CD4-positive, alpha-beta T cell treated with Interferon alpha-2 for 1 hour (primary cell): ENCODE results near the gene SLCO2B1.

Source experiments
- DNase-seq, 2 donors: peaks; one replicate each; pipeline ENCODE4 v3.0.0-alpha.2; 2020 to 2022

The SLCO2B1 gene

GRCh38 chr11:75145196-75145971 is 5.5 kb upstream of the SLCO2B1 start:
- no peak for DNase-seq

GRCh38 chr11:75145972-75146519 is 4.9 kb upstream of the SLCO2B1 start:
- no peak for DNase-seq

GRCh38 chr11:75146711-75147110 is 4.2 kb upstream of the SLCO2B1 start:
- DNase-seq, result no peak

- DNase-seq, result no peak
Measured at GRCh38 chr11:75147191-75147874, 3.6 kb upstream of the SLCO2B1 start.

DNA sequence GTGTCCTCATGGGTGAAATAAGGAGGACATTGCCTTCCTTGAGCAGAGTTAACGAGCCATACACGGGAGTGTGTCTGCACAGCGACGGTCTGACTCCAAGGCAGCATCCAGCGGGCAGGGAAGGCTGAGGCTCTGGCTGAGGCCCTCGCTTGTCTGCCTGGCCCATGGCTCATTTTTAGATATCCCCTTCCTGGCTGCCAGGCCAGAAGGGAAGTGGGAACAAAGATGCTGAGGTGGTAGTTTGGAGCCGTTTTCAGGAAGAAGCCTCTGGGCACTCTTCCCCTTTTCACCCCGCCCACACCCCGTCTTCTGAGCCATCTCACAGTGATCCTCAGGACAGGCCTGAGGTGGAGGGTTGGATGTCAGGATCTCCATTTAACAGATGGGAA is 3.0 kb upstream of the SLCO2B1 start:
- peak in 1 of 2 donors; percentile 38 for DNase-seq

DNA sequence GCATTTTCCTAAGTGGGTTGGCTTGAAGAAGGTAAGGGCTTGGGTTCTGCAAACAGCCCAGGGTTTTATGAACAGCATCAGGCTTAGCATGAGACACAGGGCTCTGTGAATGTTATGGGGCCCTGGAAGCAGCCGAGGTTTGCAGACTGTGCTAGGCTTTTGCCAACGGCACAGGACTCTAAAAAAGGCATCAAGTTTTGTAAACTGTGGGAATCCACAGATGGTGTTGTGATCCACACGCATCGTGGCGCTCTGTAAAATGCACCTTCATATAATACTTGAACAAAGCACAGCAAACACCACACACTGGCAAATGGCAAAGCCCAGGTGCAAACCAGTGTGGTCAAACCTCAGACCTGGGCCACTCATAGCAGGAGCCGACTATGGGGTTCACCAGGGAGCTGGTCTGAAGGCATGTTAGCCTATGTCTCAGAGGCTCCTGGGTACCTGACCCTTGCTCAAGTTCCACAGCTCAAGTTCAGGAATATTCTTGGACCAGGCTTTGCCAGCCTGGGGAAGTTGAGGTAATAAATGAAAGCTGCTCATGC is 2.4 kb upstream of the SLCO2B1 start:
- no peak for DNase-seq

DNA sequence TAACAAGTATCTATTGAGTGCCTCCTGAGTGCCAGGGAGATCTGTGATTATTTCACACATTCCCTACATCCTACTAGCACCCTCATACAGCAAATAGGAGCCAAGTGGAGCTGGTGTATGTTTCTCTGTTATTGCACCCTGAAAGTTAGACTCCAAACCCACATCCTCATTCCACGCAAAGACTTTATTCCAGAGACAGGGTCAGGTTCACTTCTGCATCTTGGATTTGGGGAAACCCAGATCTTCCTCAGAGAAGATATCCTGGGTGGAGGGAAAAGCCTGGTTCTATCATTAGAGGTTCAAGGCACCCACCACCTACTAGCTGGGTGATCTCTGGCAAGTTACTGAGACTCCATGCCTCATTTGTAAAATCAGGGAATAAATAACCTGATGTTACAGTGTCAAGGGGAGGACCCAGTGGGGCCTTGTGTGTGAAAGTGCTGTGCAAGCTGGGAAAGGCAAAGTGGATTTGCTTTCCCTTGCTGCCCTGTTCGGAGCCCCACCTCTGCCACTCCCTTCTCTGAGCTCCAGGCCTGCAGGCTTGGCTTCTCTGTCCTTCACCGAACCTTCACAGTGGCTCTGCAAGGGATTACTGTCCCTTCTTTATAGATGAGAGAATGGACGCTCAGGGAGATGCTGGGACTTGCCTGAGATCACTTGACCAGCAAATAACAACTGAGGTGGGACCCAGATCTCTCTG is 991 bp upstream of the SLCO2B1 start:
- no peak for DNase-seq

DNA sequence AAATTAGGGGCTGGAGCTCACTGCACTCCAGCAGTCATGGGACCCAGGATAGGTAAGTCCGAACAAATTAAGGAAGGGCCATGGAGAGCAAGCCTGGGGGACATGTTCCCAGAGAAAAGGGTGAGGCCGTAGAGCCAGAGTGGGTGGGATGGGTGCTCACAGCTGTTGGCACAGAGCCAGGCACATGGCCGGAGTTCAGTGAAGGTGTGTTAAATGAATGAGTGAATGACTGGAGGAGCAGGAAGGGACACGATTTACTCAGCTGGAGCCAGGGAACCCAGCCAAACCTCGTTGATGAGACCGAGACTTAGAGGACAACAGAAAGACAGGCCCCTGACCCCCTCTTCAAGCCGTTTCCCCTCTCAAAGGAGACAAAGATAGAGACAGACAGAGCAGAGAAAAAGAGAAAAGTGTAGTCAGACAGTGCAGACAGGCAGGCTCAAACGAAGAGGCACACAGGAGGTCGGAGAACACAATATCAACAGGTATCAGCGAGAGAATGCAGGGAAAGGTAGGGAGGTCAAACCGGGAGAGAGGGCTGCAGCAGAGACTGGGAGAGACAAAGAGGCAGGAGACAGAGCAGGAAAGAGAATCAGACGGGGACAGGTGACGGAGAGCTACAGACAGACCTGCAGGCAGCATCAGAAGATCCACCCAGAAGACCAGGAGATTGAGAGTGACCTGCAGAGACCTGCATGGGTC is 590 bp downstream of the SLCO2B1 start:
- DNase-seq, result no peak

- DNase-seq, result no peak
Measured at GRCh38 chr11:75152090-75152489, 1.2 kb downstream of the SLCO2B1 start.

- DNase-seq, result no peak
Measured at GRCh38 chr11:75152651-75153427, 1.9 kb downstream of the SLCO2B1 start.

DNA sequence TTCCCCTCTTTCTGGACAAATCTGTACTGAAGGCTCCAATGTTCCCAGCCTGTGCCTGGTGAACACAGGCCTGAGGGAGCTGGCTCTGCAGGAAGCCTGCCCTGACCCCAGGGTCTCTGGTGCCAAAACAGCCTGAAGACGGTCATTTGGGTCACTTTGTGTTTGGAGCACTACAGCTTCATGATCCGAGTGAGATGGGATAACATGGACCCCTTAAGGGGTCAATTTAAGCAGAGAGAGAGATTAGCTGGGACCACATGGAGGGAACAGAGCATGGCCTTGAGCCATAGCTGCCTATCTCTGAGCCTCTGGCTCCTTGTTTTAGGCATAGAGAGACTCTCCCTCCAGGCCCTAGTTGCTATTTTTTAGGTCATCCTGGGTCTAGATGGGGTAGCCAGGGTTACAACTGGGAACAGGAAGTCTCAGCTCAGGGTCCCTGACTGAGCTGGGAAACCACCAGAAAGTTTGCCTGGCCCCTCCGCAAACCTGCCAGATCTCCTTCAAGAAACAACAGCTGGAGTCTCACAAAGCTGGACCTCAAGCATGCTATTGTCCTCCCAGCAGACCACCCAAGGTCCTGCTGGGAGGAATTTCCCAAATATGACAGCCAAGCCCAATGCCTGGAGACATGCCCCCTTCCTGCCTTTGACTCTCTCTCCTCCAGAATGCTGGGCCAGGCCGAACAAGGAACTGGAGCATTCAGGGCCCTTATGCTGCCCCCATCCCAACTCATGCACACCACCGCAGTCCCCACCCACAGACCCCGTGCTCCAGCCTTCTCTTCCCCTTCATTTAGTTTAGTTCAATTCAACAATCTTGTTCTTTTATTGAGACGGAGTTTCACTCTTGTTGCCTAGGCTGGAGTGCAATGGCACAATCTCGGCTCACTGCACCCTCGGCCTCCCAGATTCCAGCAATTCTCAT is 4.0 kb downstream of the SLCO2B1 start:
- no peak for DNase-seq

GRCh38 chr11:75155570-75156422 is 4.9 kb downstream of the SLCO2B1 start:
- DNase-seq, result no peak

DNA sequence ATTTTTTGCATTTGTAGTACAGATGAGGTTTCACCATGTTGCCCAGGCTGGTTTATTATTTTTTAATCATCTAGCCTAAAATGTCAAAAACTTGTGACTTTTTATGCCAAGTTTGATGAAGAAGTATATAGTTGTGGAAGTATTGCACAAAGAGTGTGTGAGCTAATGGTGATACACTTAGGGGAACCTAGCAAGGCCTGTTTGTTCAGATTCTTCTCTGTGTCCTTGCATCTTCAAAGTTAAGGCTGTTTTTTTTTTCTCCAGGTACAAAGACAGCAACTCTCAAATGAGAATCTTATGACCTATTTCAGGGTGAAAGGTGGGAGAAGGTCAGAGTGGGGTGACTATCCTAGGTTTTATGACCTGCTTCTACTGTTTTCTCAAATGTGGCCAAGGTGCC is 7.3 kb downstream of the SLCO2B1 start:
- DNase-seq, result no peak

DNA sequence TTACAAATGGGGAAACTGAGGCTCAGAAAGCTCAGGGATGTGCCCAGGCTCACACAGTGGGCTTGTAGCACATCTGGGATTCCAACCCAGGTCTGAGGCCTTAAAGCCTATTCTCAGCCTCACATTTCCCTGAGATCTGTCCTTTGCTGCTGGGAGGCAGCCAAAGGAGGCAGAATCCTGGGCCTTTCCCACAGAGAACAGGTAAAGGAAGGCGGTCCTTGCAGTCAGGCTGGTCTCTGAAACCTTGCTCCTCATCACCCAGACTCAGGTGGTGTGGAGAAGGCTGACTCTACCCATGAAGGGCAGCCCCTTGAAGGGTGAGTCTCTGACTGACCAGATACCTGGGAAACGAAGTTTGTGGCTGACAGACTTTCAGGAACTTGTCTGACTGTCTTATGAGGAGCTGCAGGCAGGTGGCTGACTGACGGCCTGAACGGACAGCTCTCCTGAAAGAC is 7.8 kb downstream of the SLCO2B1 start:
- DNase-seq, result no peak

GRCh38 chr11:75159151-75159953 is 8.4 kb downstream of the SLCO2B1 start:
- DNase-seq, result no peak

- no peak for DNase-seq
Measured at GRCh38 chr11:75160220-75160757, 9.4 kb downstream of the SLCO2B1 start.

DNA sequence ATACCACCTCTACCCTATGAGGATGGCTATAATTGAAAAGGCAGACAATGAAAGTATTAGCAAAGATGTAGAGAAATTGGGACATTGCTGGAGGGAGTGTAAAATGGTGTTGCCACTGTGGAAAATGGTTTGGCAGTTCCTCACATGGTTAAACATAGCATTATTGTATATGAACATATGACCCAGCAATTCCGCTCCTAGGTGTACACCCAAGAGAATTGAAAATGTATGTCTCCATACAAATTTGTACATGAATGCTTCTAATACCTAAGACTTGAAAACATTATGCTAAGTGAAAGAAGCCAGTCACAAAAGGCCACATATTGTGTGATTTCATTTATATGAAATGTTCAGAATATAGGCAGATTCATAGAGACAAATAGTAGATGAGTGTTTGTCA is 10.0 kb downstream of the SLCO2B1 start:
- DNase-seq, result no peak

DNA sequence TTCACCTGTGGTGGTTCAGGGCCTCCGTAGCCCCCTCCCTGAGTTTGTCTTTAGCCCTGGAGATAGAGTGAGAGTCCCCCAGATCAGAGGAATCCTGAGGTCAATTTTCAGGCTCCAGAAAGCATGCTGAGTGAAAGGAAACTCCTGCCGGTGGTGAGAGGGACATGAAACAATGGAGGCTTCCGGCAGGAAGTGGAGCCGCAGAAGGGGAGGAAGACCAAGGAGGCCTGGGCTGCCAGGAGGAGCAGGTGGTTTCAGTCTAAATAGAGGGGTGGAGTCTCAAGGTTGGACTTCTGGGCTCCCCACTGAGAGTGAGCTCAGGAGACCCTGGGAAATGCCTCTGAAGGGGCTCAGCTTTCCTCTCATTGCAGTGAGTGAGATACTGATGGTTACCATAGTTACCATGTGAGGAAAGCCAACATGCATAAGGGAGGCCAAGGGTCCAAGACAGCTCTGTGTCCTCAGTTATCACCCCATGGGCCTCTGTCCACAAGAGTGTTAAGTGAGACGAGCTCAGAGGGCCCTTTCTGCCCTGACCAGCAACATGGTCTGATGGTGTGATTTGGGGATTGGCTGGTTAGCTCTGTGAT is 10.7 kb downstream of the SLCO2B1 start:
- DNase-seq, result no peak
